AG04449 (cell line): ENCODE data around the gene MGLL.
A peak's percentile ranks its signal among the peaks of the same experiment; 100 is the strongest.

ENCODE experiments used
- CTCF ChIA-PET: fragments of 350-600 bp; formaldehyde crosslinking; extraction: SDS; loops from one replicate; lab custom pipeline; 2021; ENCODE audit warnings: antibody characterized with exemption; lab: Yijun Ruan, JAX
- POLR2A ChIA-PET: fragments of 400-600, 350-600 bp; formaldehyde crosslinking; extraction: SDS; loops from one replicate; lab custom pipeline; 2020; ENCODE audit warnings: antibody characterized with exemption, inconsistent platforms; lab: Yijun Ruan, JAX
- DNase-seq: peaks from one replicate; pipeline ENCODE4 v3.0.0-alpha.2; 2010; ENCODE audit warnings: low read depth, low spot score
- H3K4me3 ChIP-seq: 2 replicates; pipeline ENCODE4 v1.5.1; 2011; ENCODE audit warnings: low read depth, mild to moderate bottlenecking, control low read depth, low read length
- CTCF ChIP-seq: IDR thresholded peaks from one replicate; pipeline ENCODE4 v1.5.1; 2011; ENCODE audit warnings: mild to moderate bottlenecking, moderate library complexity, low read length, control low read depth, inconsistent platforms; ENCODE audit not compliant: insufficient read depth; ENCODE audit errors: missing control alignments

The MGLL gene

DNA sequence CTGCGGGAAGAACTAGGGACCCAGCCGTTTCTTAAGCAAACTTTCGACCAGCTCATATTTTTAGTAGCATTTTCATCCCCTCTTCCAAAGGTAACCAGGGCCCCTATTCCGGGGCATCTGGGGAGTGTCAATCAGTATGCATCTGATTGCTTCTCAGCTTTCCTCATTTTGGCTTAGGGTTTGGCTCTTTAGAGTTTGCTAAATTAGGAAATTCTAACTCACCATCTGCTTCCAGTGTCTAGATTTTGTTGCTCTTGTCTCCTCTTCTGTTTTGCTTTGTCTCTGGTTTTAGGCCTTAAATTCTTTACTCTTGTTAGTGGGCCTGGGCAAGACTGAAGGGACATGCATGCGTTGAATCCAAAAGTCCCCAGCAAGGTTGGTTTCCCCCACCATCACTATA is 159.2 kb downstream of the MGLL start:
- DNase-seq, result no peak
- CTCF ChIA-PET, result interaction anchor here (1.0 to 2.0 kb wide), 3 partner anchors 11 to 395 kb away, joined by 3 to 11 read pairs (median 4); no protein-coding TSS in a partner anchor
- no peak overlapping the region for H3K4me3 ChIP-seq
- no peak for TF ChIP-seq CTCF
- POLR2A ChIA-PET, result no interaction called here

DNA sequence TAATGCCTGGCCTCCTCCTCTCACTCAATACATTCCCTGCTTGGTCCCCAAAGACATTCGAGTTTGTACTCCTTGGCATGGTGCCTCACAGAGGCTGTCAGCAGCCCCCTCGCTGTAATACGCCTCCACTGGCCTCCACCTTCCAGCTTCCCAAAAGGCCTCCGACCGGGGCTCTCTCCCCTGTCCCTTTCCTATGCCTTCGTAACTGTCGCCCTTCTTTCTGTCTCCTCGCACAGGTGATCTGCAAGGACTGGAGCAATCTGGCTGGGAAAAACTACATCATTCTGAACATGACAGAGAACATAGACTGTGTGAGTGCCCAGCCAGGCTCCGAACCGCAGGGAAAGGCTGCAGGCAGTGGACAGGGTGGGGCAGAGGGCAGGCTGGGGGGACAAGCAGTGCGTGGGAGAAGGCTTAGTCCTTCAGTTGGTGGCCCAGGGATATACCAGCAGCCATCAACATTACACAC is 160.3 kb downstream of the MGLL start:
- H3K4me3 ChIP-seq, result no peak overlapping the region
- ChIA-PET CTCF (interaction anchor here (1.0 to 2.0 kb wide), 2 partner anchors 10 to 34 kb away, joined by 4 to 11 read pairs; no protein-coding TSS in a partner anchor), POLR2A (no interaction called here)
- no peak for TF ChIP-seq CTCF
- no peak for DNase-seq

GRCh38 chr3:127661600-127661999 is 160.7 kb downstream of the MGLL start:
- no peak for DNase-seq
- no peak for TF ChIP-seq CTCF
- ChIA-PET CTCF (interaction anchor here (0.9 to 2.0 kb wide), 5 partner anchors 9 to 309 kb away, joined by 3 to 11 read pairs (median 4); no protein-coding TSS in a partner anchor), POLR2A (no interaction called here)
- H3K4me3 ChIP-seq, result no peak overlapping the region

GRCh38 chr3:127660621-127661251 is 161.6 kb downstream of the MGLL start:
- DNase-seq, result no peak
- ChIA-PET CTCF (interaction anchor here (0.7 to 1.5 kb wide), 6 partner anchors 9 to 310 kb away, joined by 3 to 6 read pairs (median 4); no protein-coding TSS in a partner anchor), POLR2A (no interaction called here)
- no peak for TF ChIP-seq CTCF
- H3K4me3 ChIP-seq, result no peak overlapping the region

DNA sequence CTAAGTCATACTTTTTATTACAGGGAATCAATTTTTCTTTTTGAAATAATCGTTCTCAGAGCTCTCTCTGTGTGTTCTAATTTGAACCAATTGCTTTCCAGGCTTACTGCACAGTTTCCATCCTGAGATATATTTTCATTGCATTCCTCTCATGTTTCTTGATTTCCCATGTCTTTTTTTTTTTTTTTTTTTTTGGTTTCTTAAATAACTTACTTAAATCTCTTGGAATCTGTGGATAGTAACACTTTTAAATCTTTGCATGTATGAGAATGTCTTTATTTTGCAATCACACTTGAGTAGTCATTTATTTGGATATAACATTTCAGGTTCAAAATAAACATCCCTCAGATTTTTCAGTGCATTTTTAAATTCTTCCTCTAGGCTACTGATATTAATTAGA is 164.1 kb downstream of the MGLL start:
- no peak for TF ChIP-seq CTCF
- CTCF ChIA-PET, result interaction anchor here (0.7 to 1.4 kb wide), 3 partner anchors 11 to 313 kb away, joined by 3 to 6 read pairs (median 3); no protein-coding TSS in a partner anchor

DNA sequence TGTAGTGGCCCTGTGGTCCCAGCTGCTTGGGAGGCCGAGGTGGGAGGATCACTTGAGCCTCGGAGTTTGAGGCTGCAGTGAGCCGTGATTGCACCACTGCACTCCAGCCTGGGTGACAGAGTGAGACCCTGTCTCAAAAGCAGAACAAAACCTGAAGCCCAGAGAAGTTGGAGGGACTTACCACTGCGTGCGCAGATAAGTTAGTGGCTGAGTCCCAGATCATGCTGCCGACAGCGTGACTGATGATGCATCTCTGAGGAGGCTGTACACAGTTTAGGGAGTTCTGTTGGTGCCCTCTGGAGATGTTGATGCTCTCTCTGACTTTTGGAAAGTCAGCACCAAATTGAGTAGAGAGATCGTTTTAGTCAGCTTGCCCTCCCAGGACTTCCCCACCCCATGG is 165.4 kb downstream of the MGLL start:
- no peak overlapping the region for H3K4me3 ChIP-seq
- DNase-seq, result no peak
- TF ChIP-seq CTCF, result no peak
- ChIA-PET POLR2A (no interaction called here), CTCF (interaction anchor here (3.0 kb wide), 1 partner anchor 175 kb away, joined by 13 read pairs; no protein-coding TSS in a partner anchor)

More for the DNA sequence above, 164.1 kb downstream of the MGLL start:
- DNase-seq, result peak; percentile 34
- POLR2A ChIA-PET, result no interaction called here
- H3K4me3 ChIP-seq, result no peak overlapping the region
